Colonic mucosa (tissue), 4 donors: ENCODE results near the gene SFTPD. TPM values are rescaled to one million over a fixed set of nuclear protein-coding genes. Genes with fewer than 3 reads are reported as not detected.
"Not testable (repeated sequence)": the region's sequence is repeated elsewhere in the genome, so short reads cannot be mapped to it uniquely, and the experiment has no call there.

Experiments used
- DNase-seq: peaks from one replicate; pipeline ENCODE4 v3.0.0-alpha.2; 2020
- H3K27ac ChIP-seq: fragments of 200-600 bp; one replicate; pipeline ENCODE4 v1.8.0; 2021
- H3K27me3 ChIP-seq: fragments of 200-600 bp; one replicate; pipeline ENCODE4 v1.8.0; 2021
- H3K36me3 ChIP-seq: fragments of 200-600 bp; one replicate; pipeline ENCODE4 v1.8.0; 2021
- H3K4me1 ChIP-seq: fragments of 200-600 bp; one replicate; pipeline ENCODE4 v1.8.0; 2021; ENCODE audit warnings: mild to moderate bottlenecking
- H3K4me3 ChIP-seq: fragments of 200-600 bp; one replicate; pipeline ENCODE4 v1.8.0; 2021
- H3K9ac ChIP-seq, 2 donors: one replicate each; pipeline ENCODE4 v1.7.0; 2013; ENCODE audit warnings: control low read depth in 2 of 2, low read depth in 2 of 2, low read length in 2 of 2
- H3K9me3 ChIP-seq: fragments of 200-600 bp; one replicate; pipeline ENCODE4 v1.8.0; 2021
- intact Hi-C: fragments of 100-400 bp; cut with DNase I; formaldehyde crosslinking; loops from one replicate; pipeline ENCODE4 v1.14.1; 2022
- total RNA-seq, 2 donors: library from RNA; stranded (reverse); fragmentation: NEBNext Ultra II Directional in 1 of 2; extraction: Animal tissue kit (Norgen Biotek cat#: 25700) in 1 of 2; gene quantifications; one replicate each; pipeline ENCODE4 v1.2.1, GENCODE V29; 2021
- TF ChIP-seq, protein P1 (sequence below): fragments of 200-600 bp; IDR thresholded peaks from one replicate; pipeline ENCODE4 v1.8.0; 2022; ENCODE audit warnings: antibody characterized with exemption, mild to moderate bottlenecking
- donor health status: healthy.
- donor health status: DM: no; HTN: no; CAD: no.
- donor health status: DM: no; HTN: no; CAD: no.

Gene SFTPD
- under 1 TPM; 0.27 to 0.67 TPM for total RNA-seq

DNA sequence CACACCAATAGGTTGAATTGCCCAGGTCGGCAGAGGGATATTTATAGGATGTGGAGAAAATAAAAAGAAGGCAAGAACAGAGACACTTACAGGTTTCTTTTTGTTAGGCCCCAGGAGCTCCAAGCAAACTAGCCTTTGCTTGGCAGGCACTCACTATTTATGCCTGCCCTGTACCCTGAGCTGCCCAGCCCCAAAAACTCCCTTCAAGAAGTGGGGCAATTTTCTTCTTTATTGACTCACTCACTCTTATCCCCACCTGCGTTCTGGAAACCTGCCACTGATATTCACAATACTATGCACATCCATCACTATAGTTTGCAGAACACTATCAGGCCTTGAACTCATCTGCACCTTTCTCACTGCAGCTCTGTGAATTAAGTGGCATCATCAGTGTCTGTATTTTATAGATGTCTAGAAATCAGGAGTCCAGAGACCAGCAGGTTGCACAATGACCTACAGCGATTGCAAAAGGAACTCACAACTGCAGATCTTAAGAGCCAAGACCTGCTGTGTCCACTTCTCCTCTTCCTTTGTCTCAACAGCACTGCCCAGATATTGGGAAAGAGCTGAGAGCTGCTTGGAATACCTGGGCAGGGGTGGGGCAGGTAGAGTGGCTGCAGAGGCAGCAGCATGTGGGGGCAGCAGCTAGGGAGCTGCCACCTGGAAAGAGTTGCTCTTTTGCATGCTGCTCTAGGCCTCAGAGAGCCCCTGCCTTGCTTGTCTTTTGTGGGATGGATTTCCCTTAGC, at the start of gene SFTPD:
SFTPD (minus strand) TSS at position 130 of the 747 bp plus-strand sequence. CDS start 2,446 bp downstream, outside the sequence.
- TF ChIP-seq, protein P1, sequence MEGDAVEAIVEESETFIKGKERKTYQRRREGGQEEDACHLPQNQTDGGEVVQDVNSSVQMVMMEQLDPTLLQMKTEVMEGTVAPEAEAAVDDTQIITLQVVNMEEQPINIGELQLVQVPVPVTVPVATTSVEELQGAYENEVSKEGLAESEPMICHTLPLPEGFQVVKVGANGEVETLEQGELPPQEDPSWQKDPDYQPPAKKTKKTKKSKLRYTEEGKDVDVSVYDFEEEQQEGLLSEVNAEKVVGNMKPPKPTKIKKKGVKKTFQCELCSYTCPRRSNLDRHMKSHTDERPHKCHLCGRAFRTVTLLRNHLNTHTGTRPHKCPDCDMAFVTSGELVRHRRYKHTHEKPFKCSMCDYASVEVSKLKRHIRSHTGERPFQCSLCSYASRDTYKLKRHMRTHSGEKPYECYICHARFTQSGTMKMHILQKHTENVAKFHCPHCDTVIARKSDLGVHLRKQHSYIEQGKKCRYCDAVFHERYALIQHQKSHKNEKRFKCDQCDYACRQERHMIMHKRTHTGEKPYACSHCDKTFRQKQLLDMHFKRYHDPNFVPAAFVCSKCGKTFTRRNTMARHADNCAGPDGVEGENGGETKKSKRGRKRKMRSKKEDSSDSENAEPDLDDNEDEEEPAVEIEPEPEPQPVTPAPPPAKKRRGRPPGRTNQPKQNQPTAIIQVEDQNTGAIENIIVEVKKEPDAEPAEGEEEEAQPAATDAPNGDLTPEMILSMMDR = no peak
- H3K9me3 ChIP-seq = no peaks in the 10 kb centered on the region
- H3K4me3 ChIP-seq = no peak within 1 kb of the TSS
- no peak within 1 kb of the TSS for H3K9ac ChIP-seq
- H3K27me3 ChIP-seq = no peaks in the 10 kb centered on the region
- H3K27ac ChIP-seq = no peak within 1 kb of the TSS
- no peaks in the 10 kb centered on the region for H3K4me1 ChIP-seq
- no peaks in the 10 kb centered on the region for H3K36me3 ChIP-seq
- intact Hi-C loops = no loop called here
- no peak for DNase-seq

DNA sequence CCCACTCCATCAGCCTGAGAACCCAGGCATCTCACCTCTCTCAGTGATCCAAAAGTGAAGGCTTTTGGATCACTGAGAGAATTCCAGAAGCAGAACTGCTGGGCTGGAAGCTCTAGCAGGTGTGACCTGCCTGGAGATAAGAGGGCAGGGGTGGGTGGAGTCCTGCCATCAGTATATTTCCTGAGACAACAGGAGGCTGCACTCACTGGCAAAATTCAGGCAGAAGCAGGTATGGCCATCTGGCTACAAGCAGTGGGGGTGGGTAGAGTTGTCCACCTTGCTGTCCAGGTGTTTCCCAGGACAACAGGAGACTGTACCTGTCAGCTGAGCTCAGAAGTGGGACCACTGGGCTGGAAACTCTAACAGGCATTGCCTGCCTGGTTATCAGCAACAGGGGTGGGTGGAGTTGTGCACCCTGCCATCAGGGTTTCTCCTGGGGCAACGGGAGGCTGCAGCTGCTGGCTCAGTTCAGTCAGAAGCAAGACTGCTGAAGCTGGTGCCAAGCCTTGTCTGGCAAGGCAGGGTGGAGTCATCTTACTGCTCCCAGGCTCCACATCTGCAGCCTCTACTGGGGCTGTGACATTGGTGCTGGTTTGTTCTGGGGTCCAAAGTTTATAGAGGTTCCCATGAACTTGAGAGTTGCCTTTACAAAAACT, 47.2 kb upstream of the SFTPD start:
- H3K36me3 ChIP-seq = no peaks in the 10 kb centered on the region
- DNase-seq = no peak
- H3K4me3 ChIP-seq = no peak overlapping the region
- no peak overlapping the region for H3K27ac ChIP-seq
- no peaks in the 10 kb centered on the region for H3K27me3 ChIP-seq
- no peaks in the 10 kb centered on the region for H3K9me3 ChIP-seq
- TF ChIP-seq, protein P1 = no peak
- no peak overlapping the region for H3K9ac ChIP-seq
- H3K4me1 ChIP-seq = no peaks in the 10 kb centered on the region
- intact Hi-C loops = no loop called here

DNA sequence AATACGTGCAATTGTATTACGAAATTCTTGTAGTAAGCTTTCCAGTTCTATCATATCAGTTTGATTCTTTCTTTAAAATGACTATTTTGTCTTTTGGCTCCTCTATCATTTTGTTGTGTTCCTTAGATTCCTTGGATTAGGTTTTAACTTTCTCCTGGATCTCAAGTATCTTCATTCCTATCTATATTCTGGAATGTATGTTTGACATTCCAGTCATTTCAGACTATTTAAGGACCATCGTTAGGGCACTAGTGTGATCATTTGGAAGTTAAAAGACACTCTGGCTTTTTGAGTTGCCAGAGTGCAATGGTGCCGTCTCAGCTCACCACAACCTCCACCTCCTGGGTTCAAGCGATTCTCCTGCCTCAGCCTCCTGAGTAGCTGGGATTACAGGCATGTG, 45.7 kb upstream of the SFTPD start:
- Histone ChIP-seq H3K9ac (no peak overlapping the region), H3K4me3 (no peak overlapping the region), H3K27me3 (no peaks in the 10 kb centered on the region), H3K36me3 (no peaks in the 10 kb centered on the region), H3K4me1 (no peaks in the 10 kb centered on the region), H3K9me3 (no peaks in the 10 kb centered on the region), H3K27ac (no peak overlapping the region)
- TF ChIP-seq, protein P1 = no peak
- intact Hi-C loops = no loop called here
- no peak for DNase-seq

DNA sequence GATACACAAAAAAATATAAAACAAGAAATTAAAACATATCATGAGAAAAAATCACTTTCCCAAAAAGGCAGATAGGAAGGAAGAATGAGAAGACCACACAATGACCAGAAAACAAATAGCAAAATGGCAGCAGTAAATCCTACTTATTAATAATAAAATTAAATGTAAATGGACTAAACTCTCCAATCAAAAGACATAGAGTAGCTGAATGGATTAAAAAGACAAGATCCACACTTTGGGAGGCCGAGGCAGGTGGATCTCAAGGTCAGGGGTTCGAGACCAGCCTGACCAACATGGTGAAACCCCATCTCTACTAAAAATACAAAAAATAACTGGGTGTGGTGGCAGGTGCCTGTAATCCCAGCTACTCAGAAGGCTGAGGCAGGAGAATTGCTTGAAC, 39.3 kb upstream of the SFTPD start:
- intact Hi-C loops, H3K27me3 ChIP-seq, H3K4me3 ChIP-seq, DNase-seq, H3K9me3 ChIP-seq, H3K4me1 ChIP-seq, H3K9ac ChIP-seq, H3K36me3 ChIP-seq, H3K27ac ChIP-seq: not testable (repeated sequence)

DNA sequence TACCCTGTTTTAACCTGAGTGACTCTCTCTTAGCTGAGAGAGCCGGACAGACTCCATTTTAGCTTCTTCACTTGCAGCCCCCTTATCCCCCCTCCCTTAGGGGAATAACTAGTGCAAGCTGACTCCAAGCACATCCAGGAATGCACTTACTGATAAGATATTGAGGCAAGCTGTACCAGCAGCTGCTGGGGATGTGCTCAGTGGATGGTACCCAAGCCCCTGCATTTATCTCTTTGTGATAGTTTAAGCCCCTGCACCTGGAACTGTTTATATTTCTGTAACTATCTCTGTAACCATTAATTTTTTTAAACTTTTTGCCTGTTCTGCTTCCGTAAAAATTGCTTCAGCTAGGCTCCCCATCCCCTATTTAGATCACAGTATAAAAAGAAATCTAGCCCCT, 37.8 kb upstream of the SFTPD start:
- DNase-seq, H3K4me1 ChIP-seq, intact Hi-C loops, H3K4me3 ChIP-seq, H3K27ac ChIP-seq, H3K27me3 ChIP-seq, H3K36me3 ChIP-seq, H3K9ac ChIP-seq, H3K9me3 ChIP-seq: not testable (repeated sequence)

DNA sequence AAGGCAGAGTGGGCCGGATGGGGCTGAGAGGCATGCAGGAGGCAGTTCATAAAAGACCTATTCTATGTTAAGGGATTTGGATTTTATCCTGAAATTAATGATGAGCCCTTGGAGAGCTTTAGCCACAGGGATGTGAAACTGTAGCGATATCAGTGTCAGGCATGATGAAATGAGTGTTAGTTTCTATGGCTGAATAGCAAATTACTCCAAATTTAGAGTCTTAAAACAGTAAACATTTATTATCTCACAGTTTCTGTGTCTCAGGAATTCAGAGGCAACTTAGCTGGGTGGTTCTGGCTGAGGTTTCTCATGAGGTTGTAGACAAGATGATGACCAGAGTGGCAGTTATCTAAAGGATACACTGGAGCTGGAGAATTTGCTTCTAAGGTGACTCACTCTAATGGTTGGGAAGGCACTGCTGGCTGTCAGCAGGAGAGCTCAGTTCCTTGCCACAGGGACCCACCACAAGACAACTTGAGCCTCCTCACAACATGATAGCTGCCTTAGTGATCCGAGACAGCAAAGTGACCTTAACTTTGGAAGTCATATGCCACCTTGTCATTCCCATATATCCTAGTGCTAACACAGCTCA, 36.7 kb upstream of the SFTPD start:
- H3K27me3 ChIP-seq = peaks cover 6% of the 10 kb centered on the region
- TF ChIP-seq, protein P1 = no peak
- no peak overlapping the region for H3K9ac ChIP-seq
- H3K4me3 ChIP-seq = no peak overlapping the region
- H3K9me3 ChIP-seq = no peaks in the 10 kb centered on the region
- intact Hi-C loops = no loop called here
- no peaks in the 10 kb centered on the region for H3K4me1 ChIP-seq
- no peak for DNase-seq
- no peak overlapping the region for H3K27ac ChIP-seq
- no peaks in the 10 kb centered on the region for H3K36me3 ChIP-seq
